Body of pancreas (tissue), 4 donors: Measurements from ENCODE around the gene BPIFB2. TPM values are rescaled to one million over a fixed set of nuclear protein-coding genes. Genes with fewer than 3 reads are reported as not detected.
"Not testable (repeated sequence)": the region's sequence is repeated elsewhere in the genome, so short reads cannot be mapped to it uniquely, and the experiment has no call there.

ENCODE experiments used
- ATAC-seq: fragments of 150-250 bp; one replicate; pipeline ENCODE4 v1.9.1; 2016
- DNase-seq, 4 donors: peaks; one replicate each; pipeline ENCODE4 v3.0.0-alpha.2; 2019
- H3K27ac ChIP-seq, 4 donors: fragments of 200-600 bp; sonication (generic); 1 replicate in 3 of 4; 2 replicates in 1 of 4; pipeline versions ENCODE4 v1.5.1 to v1.6.1; 2016 to 2019; ENCODE audit warnings: mild to moderate bottlenecking in 1 of 4, mixed read lengths in 1 of 4, moderate library complexity in 1 of 4
- H3K27me3 ChIP-seq, 2 donors: fragments of 200-600 bp; sonication (generic); one replicate each; pipeline ENCODE4 v1.6.0; 2016; ENCODE audit warnings: mild to moderate bottlenecking in 1 of 2
- H3K36me3 ChIP-seq, 2 donors: fragments of 200-600 bp; sonication (generic); replicated peaks in 1 of 2; 2 replicates each; pipeline ENCODE4 v1.5.1; 2016; ENCODE audit warnings: low read depth in 2 of 2; ENCODE audit not compliant: insufficient read depth in 1 of 2
- H3K4me1 ChIP-seq: fragments of 200-600 bp; sonication (generic); one replicate; pipeline ENCODE4 v1.6.0; 2016
- H3K4me3 ChIP-seq, 2 donors: fragments of 200-600 bp; sonication (generic); 1 replicate in 1 of 2; 2 replicates in 1 of 2; pipeline ENCODE4 v1.5.1; 2016 to 2019
- H3K9me3 ChIP-seq, 3 donors: fragments of 200-600 bp; sonication (generic); 1 replicate in 2 of 3; 2 replicates in 1 of 3; pipeline ENCODE4 v1.5.1; 2016
- POLR2A ChIP-seq, 3 donors: fragments of 450-650 bp; IDR thresholded peaks; one replicate each; pipeline ENCODE4 v1.6.1; 2016; ENCODE audit warnings: antibody characterized with exemption in 3 of 3, mild to moderate bottlenecking in 2 of 3
- WGBS, 2 donors: methylation state at CpG; one replicate each; pipeline ENCODE4 v1.1.5; 2017; 5-methylcytosine and 5-hydroxymethylcytosine counted together
- intact Hi-C: fragments of 100-400 bp; cut with DNase I; formaldehyde crosslinking; loops from one replicate; pipeline ENCODE4 v1.15.1; 2023
- total RNA-seq, 2 donors: library from RNA; depleted of rRNA; stranded (reverse); fragments of >200 nt; gene quantifications; one replicate each; pipeline ENCODE4 v1.1.0, GENCODE V29; 2016
- TF ChIP-seq, protein P1 (sequence below), 7 experiments: fragments of 450-650 bp in 4 of 7; fragments of 200-600 bp in 3 of 7; sonication (generic) in 3 of 7; IDR thresholded peaks; one replicate each; pipeline ENCODE4 v1.5.1; 2016 to 2019; ENCODE audit warnings: antibody characterized with exemption in 7 of 7

The BPIFB2 gene
- total RNA-seq, 2 donors from 2014 or later: not detected

DNA sequence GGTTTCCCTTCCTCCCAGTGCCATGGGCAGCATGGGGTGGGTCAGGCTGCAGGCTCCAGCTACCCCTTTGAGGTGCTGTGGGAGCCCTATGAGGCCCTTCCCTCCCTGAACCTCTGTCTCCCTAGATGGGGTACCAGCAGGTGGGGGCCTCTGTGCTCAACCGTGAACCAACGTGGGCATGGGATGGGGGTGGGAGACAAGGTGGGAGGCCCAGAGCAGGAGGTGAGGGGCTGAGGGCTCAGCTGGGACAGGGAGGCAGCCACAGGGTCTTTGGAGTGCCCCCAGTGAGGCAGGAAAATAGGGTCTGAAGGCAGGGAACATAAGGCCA is 36.6 kb upstream of the BPIFB2 start:
- ATAC-seq: no peak
- intact Hi-C loops: no loop called here
- Histone ChIP-seq H3K4me3 (no peak overlapping the region), H3K27me3 (no peaks in the 10 kb centered on the region), H3K9me3 (no peaks in the 10 kb centered on the region), H3K36me3 (no peaks in the 10 kb centered on the region), H3K4me1 (no peaks in the 10 kb centered on the region), H3K27ac (no peak overlapping the region)
- DNase-seq: no peak
- WGBS, 2 donors: 85 to 94% methylated on average over 2 of the region's 2 CpGs
- TF ChIP-seq POLR2A (IDR thresholded peaks at IDR 0.05): no peak
- TF ChIP-seq, protein P1, sequence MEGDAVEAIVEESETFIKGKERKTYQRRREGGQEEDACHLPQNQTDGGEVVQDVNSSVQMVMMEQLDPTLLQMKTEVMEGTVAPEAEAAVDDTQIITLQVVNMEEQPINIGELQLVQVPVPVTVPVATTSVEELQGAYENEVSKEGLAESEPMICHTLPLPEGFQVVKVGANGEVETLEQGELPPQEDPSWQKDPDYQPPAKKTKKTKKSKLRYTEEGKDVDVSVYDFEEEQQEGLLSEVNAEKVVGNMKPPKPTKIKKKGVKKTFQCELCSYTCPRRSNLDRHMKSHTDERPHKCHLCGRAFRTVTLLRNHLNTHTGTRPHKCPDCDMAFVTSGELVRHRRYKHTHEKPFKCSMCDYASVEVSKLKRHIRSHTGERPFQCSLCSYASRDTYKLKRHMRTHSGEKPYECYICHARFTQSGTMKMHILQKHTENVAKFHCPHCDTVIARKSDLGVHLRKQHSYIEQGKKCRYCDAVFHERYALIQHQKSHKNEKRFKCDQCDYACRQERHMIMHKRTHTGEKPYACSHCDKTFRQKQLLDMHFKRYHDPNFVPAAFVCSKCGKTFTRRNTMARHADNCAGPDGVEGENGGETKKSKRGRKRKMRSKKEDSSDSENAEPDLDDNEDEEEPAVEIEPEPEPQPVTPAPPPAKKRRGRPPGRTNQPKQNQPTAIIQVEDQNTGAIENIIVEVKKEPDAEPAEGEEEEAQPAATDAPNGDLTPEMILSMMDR (IDR thresholded peaks at IDR 0.05): no peak

DNA sequence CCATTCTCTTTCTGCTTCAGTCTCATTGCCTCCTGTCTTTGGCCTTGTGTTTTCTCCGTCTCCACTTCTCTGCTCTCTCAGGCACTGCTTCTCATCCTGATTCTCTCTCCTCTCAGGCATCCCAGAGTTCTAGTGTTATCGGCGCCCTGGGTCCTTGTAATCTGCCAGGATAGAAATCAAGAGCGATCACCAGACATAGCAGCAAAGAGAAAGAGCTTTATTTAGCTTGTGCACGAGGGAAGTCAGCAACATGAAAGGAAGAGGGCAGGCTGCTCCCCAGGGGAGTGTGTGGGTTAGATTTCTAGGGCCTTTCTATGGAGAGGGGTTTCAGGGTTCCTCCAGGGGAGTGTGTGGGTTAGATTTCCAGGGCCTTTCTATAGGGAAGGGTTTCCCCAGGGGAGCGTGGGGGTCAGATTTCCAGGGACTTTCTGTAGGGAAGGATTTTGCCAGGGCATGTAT is 35.8 kb upstream of the BPIFB2 start:
- intact Hi-C loops: no loop called here
- DNase-seq: no peak
- WGBS, 2 donors: 56 to 63% methylated on average over 6 of the region's 6 CpGs
- H3K27me3 ChIP-seq: no peaks in the 10 kb centered on the region
- no peak overlapping the region for H3K27ac ChIP-seq
- H3K36me3 ChIP-seq: no peaks in the 10 kb centered on the region
- no peak for TF ChIP-seq POLR2A (IDR thresholded peaks at IDR 0.05)
- TF ChIP-seq, protein P1 (IDR thresholded peaks at IDR 0.05): no peak
- no peak for ATAC-seq
- H3K4me1 ChIP-seq: no peaks in the 10 kb centered on the region
- H3K4me3 ChIP-seq: no peak overlapping the region
- no peaks in the 10 kb centered on the region for H3K9me3 ChIP-seq

DNA sequence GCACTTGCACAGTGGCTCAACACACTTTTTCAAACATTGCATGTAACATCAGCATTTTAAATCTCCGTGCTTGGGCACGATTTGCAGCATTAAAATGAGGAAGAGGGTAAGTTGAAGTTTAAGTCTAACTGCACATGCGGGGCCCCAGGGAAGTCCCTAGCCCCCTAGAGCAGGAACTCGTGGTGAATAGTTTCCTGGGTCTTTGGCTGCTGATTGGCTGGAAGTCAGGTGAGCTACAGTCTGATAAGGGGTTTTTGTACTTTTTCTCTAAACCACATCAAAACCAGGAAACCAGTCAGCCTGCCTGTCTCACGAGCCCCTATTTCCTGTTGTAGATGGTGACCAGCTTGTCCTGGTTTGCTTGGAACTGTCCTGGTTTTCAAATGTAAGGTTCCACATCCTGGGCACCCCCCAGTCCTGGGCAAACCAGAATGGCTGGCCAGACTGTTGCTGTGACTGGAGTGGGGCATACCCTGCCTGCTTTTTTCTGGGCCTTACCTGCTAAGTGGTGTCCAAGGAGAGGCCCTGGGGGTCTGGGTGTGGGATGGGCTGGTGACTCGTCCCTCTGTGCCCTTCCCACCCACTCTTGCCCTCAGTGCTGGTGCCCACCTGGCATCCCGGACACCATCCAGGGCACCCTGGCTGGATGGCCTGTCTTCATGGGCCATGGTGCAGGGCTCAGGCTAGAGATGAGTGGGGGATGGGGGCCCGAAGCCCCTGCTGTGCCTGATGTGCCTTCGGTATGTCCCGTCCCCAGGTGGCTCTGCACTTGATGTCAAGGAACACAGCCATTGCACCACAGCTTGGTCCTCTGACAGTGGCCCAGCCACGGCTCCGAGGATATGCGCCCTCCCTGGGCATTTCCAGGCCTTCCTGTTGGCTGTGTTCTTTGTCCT is 35.1 kb upstream of the BPIFB2 start:
- TF ChIP-seq POLR2A (IDR thresholded peaks at IDR 0.05): no peak
- TF ChIP-seq, protein P1 (IDR thresholded peaks at IDR 0.05): no peak
- Histone ChIP-seq H3K9me3 (no peaks in the 10 kb centered on the region), H3K4me1 (no peaks in the 10 kb centered on the region), H3K36me3 (no peaks in the 10 kb centered on the region), H3K27me3 (no peaks in the 10 kb centered on the region), H3K27ac (no peak overlapping the region), H3K4me3 (no peak overlapping the region)
- peak in 1 of 4 donors; percentile 30 for DNase-seq
- intact Hi-C loops: no loop called here
- WGBS, 2 donors: 64 to 69% methylated on average over 7 to 13 of the region's 13 CpGs
- no peak for ATAC-seq

DNA sequence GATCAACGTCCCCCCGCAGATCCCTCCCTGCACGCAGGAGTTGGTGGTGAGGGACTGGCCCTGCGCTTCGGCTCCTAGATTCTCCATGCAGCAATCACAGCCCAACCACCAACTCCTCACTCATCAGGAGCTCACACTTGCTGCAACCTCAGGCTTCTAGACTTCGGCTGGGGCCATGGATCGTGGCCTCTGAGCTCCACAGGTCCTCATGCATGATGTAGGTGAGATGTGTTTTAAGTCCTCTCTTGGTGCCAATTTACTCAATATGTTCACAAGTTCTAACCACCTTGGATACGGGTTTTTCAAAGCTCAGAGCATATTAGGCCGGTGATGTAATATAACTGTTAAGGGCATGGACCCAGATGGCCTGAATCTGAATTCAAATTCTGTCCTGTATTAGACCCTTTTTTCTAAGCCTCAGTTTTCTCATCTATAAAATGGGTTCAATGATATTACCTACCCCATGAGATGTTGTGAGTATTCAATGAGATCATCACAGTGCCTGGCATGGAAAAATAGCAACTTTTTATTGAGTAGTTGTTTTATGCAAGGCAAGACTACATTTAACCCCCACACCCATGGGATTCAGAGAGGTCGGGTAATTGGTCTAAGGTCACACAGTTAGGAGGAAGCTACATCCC is 34.3 kb upstream of the BPIFB2 start:
- ATAC-seq (no peak), DNase-seq (no peak)
- no peaks in the 10 kb centered on the region for H3K4me1 ChIP-seq
- no peaks in the 10 kb centered on the region for H3K36me3 ChIP-seq
- H3K4me3 ChIP-seq: no peak overlapping the region
- no peaks in the 10 kb centered on the region for H3K27me3 ChIP-seq
- intact Hi-C loops: no loop called here
- WGBS, 2 donors: 77 to 79% methylated on average over 10 of the region's 10 CpGs
- no peak for TF ChIP-seq POLR2A (IDR thresholded peaks at IDR 0.05)
- TF ChIP-seq, protein P1 (IDR thresholded peaks at IDR 0.05): no peak
- H3K27ac ChIP-seq: no peak overlapping the region
- no peaks in the 10 kb centered on the region for H3K9me3 ChIP-seq

DNA sequence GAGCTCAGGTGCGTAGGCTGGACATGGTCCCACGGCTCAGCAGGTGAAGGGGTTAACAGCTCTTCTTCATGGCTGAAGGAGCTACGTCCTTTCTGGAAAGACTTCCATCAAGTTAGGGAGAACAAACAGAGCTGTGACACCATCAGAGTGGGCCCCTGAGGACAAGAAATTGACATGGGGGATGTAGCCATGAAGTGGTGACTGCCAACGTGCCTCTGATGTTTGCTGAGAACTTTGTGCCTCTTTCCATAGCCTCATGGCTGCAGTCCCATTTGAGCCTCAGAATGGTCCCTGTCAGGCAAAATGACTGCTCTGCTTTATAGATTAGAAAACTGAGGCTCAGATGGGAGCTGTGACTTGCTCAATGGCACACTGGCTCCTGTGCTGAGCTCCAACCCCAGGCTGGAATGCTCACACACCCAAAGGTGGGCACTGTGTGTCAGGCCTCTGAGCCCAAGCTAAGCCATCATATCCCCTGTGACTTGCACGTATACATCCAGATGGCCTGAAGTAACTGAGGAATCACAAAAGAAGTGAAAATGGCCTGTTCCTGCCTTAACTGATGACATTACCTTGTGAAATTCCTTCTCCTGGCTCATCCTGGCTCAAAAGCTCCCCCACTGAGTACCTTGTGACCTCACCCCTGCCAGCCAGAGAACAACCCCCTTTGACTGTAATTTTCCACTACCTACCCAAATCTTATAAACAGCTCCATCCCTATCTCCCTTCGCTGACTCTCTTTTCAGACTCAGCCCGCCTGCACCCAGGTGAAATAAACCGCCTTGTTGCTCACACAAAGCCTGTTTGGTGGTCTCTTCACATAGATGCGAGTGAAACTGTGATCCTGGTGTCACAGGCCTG is 33.1 kb upstream of the BPIFB2 start:
- not testable (repeated sequence) for ATAC-seq, DNase-seq
- 78 to 82% methylated on average over 8 to 9 of the region's 9 CpGs for WGBS, 2 donors

DNA sequence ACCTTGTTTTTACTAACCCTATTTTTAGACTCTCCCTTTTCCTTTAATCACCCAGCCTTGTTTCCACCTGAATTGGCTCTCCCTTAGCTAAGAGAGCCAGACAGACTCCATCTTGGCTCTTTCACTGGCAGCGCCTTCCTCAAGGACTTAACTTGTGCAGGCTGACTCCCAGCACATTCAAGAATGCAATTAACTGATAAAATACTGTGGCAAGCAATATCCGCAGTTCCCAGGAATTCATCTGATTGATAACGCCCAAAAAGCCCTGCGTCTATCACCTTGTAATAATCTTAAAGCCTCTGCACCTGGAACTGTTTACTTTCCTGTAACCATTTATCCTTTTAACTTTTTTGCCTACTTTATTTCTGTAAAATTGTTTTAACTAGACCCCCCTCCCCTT is 32.4 kb upstream of the BPIFB2 start:
- H3K4me1 ChIP-seq, intact Hi-C loops, H3K9me3 ChIP-seq, DNase-seq, H3K4me3 ChIP-seq, H3K27ac ChIP-seq, H3K36me3 ChIP-seq, ATAC-seq, H3K27me3 ChIP-seq: not testable (repeated sequence)
- 22 to 26% methylated on average over 4 of the region's 4 CpGs for WGBS, 2 donors

More for the DNA sequence above, 33.1 kb upstream of the BPIFB2 start:
- H3K27ac ChIP-seq, H3K4me3 ChIP-seq, intact Hi-C loops, H3K27me3 ChIP-seq, H3K4me1 ChIP-seq, H3K36me3 ChIP-seq, H3K9me3 ChIP-seq: not testable (repeated sequence)
